ENCODE data around the gene LDLRAD1. TPM values are rescaled to one million over a fixed set of nuclear protein-coding genes. Genes with fewer than 3 reads are reported as not detected.

LDLRAD1 gene
- total and polyA plus RNA-seq, 2 of the 13 experiments (the other 11 are each of a cell fraction or from before 2014, with no cell fraction given) = 2.5 to 14.0 TPM

- TF ChIP-seq DMTF1 (CRISPR knock-in tag; IDR thresholded peaks at IDR 0.05) = no peak
- TF ChIP-seq THAP8 (CRISPR knock-in tag; IDR thresholded peaks at IDR 0.05; ENCODE audit: borderline replicate concordance) = no peak
- 0 out of 2 replicates have a peak, but pooled peaks have one; percentile 15 for TF ChIP-seq RFXANK (CRISPR knock-in tag; IDR thresholded peaks at IDR 0.05)
- TF ChIP-seq HOXA3 (CRISPR knock-in tag; IDR thresholded peaks at IDR 0.05) = peak; percentile 40; the same call in 1 of the 2 replicates
- peak; percentile 93 for TF ChIP-seq ZKSCAN5 (CRISPR knock-in tag; IDR thresholded peaks at IDR 0.05)
- no peak for TF ChIP-seq ATF7 (IDR thresholded peaks at IDR 0.05)
- peak; percentile 26; the same call in 1 of the 2 replicates for TF ChIP-seq ATF7 (CRISPR knock-in tag; IDR thresholded peaks at IDR 0.05)
- TF ChIP-seq ARNTL (CRISPR knock-in tag; IDR thresholded peaks at IDR 0.05) = peak; percentile 60; the same call in 1 of the 2 replicates
- TF ChIP-seq JUN (CRISPR knock-in tag; IDR thresholded peaks at IDR 0.05) = peak; percentile 78
- no peak for TF ChIP-seq ZFP36L2 (CRISPR knock-in tag; IDR thresholded peaks at IDR 0.05)
- no peak; the same call in 1 of the 2 replicates for TF ChIP-seq ZMYM2 (CRISPR knock-in tag; IDR thresholded peaks at IDR 0.05)
- peak; percentile 64; the same call in 1 of the 2 replicates for TF ChIP-seq KAT8 (CRISPR knock-in tag; IDR thresholded peaks at IDR 0.05)
- no peak for TF ChIP-seq ZNF552 (CRISPR knock-in tag; IDR thresholded peaks at IDR 0.05; ENCODE audit: borderline replicate concordance)
- TF ChIP-seq FIP1L1 (IDR thresholded peaks at IDR 0.05; ENCODE audit: borderline replicate concordance, insufficient read depth, low read depth, low read length) = no peak
- TF ChIP-seq MBNL3 (CRISPR knock-in tag; conservative IDR thresholded peaks at IDR 0.05) = no peak
- TF ChIP-seq FOXA3 (CRISPR knock-in tag; IDR thresholded peaks at IDR 0.05) = peak; percentile 68
- TF ChIP-seq KDM2A (CRISPR knock-in tag; IDR thresholded peaks at IDR 0.05; ENCODE audit: borderline replicate concordance, low read depth) = no peak
- TF ChIP-seq MAZ (IDR thresholded peaks at IDR 0.05; ENCODE audit: borderline replicate concordance, low read depth, low read length) = no peak; the same call in 1 of the 2 replicates
- TF ChIP-seq MAZ (CRISPR knock-in tag; IDR thresholded peaks at IDR 0.05; ENCODE audit: low read depth) = peak; percentile 35; the same call in 1 of the 2 replicates
- 0 out of 2 replicates have a peak, but pooled peaks have one; percentile 53 for TF ChIP-seq ZBTB8A (CRISPR knock-in tag; IDR thresholded peaks at IDR 0.05; ENCODE audit: borderline replicate concordance, low read depth)
- 0 out of 2 replicates have a peak, but pooled peaks have one; percentile 37 for TF ChIP-seq ZFP1 (CRISPR knock-in tag; IDR thresholded peaks at IDR 0.05)
- TF ChIP-seq RXRA (CRISPR knock-in tag; IDR thresholded peaks at IDR 0.05) = peak; percentile 98
- TF ChIP-seq MEF2D (CRISPR knock-in tag; IDR thresholded peaks at IDR 0.05) = 0 out of 2 replicates have a peak, but pooled peaks have one; percentile 33
- peak; percentile 62 for TF ChIP-seq NFE2 (CRISPR knock-in tag; IDR thresholded peaks at IDR 0.05)
- peak; percentile 73; the same call in 1 of the 2 replicates for TF ChIP-seq NFKBIZ (CRISPR knock-in tag; IDR thresholded peaks at IDR 0.05)
These were observed 1.4 kb downstream of the LDLRAD1 start (continued) for GRCh38 chr1:54016343-54017282.

Measured in HepG2 (cell line).